AG04449 (cell line): Measurements from ENCODE around the gene GZMA.
"Not testable (repeated sequence)": the region's sequence is repeated elsewhere in the genome, so short reads cannot be mapped to it uniquely, and the experiment has no call there.

Experiments
- CTCF ChIA-PET: fragments of 350-600 bp; formaldehyde crosslinking; extraction: SDS; loops from one replicate; lab custom pipeline; 2021; ENCODE audit warnings: antibody characterized with exemption; lab: Yijun Ruan, JAX
- POLR2A ChIA-PET: fragments of 400-600, 350-600 bp; formaldehyde crosslinking; extraction: SDS; loops from one replicate; lab custom pipeline; 2020; ENCODE audit warnings: antibody characterized with exemption, inconsistent platforms; lab: Yijun Ruan, JAX
- DNase-seq: peaks from one replicate; pipeline ENCODE4 v3.0.0-alpha.2; 2010; ENCODE audit warnings: low read depth, low spot score
- H3K4me3 ChIP-seq: 2 replicates; pipeline ENCODE4 v1.5.1; 2011; ENCODE audit warnings: low read depth, mild to moderate bottlenecking, control low read depth, low read length
- TF ChIP-seq, protein P1 (sequence below): IDR thresholded peaks from one replicate; pipeline ENCODE4 v1.5.1; 2011; ENCODE audit warnings: mild to moderate bottlenecking, moderate library complexity, low read length, control low read depth, inconsistent platforms; ENCODE audit not compliant: insufficient read depth; ENCODE audit errors: missing control alignments

Gene GZMA

DNA sequence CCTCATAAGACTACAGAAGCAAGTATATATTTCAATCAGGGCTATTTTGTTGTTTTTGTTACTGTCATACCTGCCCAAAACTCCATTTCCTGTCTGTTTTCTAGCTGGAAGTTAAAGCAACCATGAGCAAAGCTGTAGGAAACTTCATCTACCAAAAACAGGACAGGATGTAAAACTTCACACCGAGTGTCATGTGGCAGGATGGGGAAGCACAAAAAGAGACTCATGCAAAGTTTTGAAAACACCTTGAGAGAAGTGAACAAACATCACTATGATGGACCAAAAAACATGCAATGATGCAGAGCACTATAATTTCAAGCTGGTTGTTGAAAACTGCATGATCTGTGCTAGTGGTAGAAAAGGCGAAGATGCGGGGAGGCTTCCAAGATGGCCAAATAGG lies 6.3 kb upstream of the GZMA start:
- ChIA-PET POLR2A (no interaction called here), CTCF (interaction anchor here (0.7 kb wide), 1 partner anchor 50 kb away, joined by 3 read pairs; no protein-coding TSS in a partner anchor)
- DNase-seq, result no peak
- no peak overlapping the region for H3K4me3 ChIP-seq
- TF ChIP-seq, protein P1, sequence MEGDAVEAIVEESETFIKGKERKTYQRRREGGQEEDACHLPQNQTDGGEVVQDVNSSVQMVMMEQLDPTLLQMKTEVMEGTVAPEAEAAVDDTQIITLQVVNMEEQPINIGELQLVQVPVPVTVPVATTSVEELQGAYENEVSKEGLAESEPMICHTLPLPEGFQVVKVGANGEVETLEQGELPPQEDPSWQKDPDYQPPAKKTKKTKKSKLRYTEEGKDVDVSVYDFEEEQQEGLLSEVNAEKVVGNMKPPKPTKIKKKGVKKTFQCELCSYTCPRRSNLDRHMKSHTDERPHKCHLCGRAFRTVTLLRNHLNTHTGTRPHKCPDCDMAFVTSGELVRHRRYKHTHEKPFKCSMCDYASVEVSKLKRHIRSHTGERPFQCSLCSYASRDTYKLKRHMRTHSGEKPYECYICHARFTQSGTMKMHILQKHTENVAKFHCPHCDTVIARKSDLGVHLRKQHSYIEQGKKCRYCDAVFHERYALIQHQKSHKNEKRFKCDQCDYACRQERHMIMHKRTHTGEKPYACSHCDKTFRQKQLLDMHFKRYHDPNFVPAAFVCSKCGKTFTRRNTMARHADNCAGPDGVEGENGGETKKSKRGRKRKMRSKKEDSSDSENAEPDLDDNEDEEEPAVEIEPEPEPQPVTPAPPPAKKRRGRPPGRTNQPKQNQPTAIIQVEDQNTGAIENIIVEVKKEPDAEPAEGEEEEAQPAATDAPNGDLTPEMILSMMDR, result no peak

DNA sequence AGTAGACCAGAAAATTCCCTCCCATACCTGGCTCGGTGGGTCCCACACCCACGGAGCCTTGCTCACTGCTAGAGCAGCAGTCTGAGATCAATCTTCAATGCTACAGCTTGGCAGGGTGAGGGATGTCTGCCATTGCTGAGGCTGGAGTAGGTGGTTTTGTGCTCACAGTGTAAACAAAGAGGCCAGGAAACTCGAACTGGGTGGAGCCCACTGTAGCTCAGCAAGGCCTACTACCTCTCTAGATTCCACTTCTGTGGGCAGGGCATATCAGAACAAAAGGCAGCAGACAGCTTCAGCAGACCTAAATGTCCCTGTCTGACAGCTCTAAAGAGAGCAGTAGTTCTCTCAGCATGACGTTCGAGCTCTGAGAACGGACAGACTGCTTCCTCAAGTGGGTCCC lies 5.6 kb upstream of the GZMA start:
- ChIA-PET POLR2A (no interaction called here), CTCF (interaction anchor here (1.1 kb wide), 1 partner anchor 20 kb away, joined by 3 read pairs; no protein-coding TSS in a partner anchor)
- no peak overlapping the region for H3K4me3 ChIP-seq
- TF ChIP-seq, protein P1, result no peak
- DNase-seq, result no peak

DNA sequence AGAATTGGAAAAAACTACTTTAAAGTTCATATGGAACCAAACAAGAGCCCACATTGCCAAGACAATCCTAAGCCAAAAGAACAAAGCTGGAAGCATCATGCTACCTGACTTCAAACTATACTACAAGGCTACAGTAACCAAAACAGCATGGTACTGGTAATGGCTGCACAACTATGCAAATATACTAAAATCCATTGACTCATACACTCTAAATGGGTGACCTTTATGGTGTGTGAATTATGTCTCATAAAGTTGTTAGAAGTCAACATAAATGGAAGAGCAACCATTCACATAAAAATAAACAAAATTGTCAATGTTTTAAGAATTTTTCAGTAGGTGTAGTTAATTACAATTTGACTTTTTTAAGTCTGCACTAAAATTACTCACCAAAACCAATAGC lies 1.3 kb upstream of the GZMA start:
- DNase-seq, CTCF ChIA-PET, POLR2A ChIA-PET, H3K4me3 ChIP-seq: not testable (repeated sequence)

DNA sequence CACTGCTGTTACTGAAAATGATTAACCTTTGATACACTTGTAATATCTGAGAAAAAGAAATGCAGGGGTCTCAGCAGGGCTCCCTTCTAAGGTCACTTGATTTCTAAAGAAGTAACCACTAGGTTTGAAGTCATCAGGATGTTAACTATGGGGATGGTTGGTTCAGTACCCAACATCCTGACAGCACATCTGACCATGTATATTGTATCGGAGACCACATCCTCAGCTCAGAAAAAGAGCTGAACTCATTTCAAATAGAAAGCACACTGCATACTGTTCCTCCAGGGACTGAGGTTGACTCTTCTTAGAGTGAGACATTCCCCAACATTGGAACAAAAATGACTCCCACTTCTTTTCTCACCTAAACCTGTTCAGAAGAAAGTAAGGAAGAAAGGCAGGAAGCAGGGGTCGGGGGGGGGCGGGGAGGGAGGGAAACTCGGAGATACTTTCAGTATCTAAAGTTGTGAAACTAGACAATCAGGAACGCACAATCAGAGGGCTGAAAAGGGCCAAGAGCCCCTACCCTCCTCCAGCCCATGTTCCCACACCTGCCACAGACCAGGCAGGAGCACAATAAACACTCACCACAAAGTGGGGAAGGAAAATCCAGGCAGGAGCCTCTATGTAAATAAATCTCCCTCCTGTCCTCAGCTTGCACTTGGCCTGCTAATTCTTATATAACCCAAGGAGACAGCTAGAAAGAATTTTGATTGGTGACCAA lies 730 bp upstream of the GZMA start:
- ChIA-PET POLR2A (no interaction called here), CTCF (no interaction called here)
- DNase-seq, result no peak
- TF ChIP-seq, protein P1, result no peak
- no peak overlapping the region for H3K4me3 ChIP-seq

DNA sequence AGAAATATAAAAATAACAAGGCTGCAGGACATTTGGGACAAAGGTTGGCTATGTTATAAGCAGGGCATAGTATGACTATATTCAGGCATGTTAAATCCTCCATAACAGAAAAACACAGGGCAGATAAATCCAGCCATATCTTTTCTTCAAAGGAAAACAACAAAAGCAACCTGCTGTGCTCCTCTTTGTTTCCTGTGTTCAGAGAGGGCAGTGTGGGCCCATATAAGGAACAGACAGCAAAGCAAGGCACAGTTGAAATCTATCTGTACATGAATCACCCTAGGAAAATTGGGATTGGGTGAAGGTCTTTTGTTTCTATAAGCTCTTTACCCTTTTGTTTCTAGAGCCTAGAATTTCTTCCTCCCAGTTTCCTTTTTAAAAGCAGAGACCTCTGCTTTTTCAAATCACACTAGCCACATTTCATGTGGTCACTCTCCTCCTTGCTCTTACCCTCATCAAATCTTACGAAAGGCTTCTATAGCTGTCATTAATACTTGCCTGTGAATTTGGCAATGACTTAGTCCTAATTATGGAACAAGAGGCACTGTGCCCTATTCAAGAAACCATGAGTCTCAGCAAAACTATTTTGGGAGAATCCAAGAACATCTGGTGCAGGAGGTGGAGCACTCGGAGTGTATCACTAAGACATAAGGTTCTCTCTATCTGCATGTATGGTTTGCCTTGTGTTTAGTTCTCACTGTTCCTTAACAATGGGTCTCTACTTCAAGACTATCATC lies 1.8 kb downstream of the GZMA start:
- CTCF ChIA-PET, result interaction anchor here (1.3 to 2.2 kb wide), 4 partner anchors 12 to 198 kb away, joined by 3 to 7 read pairs (median 4); no protein-coding TSS in a partner anchor
- POLR2A ChIA-PET, result no interaction called here
- TF ChIP-seq, protein P1, result no peak
- DNase-seq, result no peak
- H3K4me3 ChIP-seq, result no peak overlapping the region

DNA sequence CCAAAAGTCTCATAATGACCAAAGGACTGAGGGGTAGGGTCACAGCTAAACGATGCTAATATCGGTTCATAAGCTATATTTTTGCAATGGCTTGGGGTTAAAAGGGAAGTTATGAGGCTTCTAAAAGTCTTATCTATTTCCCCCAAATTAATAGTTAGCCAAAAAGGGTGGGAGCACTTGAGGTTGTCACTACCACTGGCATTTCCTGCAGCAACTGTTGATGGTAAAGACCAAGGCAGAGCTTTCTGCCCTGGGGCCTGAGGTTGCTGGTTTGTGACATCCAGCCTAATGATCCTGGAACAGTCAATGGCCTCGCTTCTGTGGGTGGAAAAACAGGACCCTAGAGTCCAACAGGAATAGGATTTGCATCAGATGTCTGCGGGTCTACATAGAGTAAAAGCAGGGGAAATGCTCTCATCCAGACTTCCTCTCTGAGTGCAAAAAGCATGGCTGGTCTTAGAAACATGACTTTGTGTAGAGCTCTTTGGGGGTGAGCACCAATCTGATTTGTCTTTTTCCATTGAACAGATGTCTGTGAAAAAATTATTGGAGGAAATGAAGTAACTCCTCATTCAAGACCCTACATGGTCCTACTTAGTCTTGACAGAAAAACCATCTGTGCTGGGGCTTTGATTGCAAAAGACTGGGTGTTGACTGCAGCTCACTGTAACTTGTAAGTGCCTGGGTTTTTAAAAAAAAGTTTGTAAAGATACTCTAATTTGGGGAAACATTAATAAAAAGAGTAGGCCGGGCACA lies 2.7 kb downstream of the GZMA start:
- no peak overlapping the region for H3K4me3 ChIP-seq
- TF ChIP-seq, protein P1, result no peak
- no peak for DNase-seq
- POLR2A ChIA-PET, result no interaction called here
- CTCF ChIA-PET, result interaction anchor here (1.3 to 2.2 kb wide), 3 partner anchors 13 to 161 kb away, joined by 4 to 7 read pairs (median 5); no protein-coding TSS in a partner anchor

DNA sequence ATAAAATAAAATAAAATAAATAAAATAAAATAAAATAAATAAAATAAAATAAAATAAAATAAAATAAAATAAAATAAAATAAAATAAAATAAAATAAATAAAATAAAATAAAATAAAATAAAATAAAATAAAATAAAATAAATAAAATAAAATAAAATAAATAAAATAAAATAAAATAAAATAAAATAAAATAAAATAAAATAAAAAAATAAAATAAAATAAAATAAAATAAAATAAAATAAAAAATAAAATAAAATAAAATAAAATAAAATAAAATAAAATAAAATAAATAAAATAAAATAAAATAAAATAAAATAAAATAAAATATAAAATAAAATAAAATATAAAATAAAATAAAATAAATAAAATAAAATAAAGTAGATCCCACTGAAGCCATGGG lies 3.5 kb downstream of the GZMA start:
- CTCF ChIA-PET, result interaction anchor here (1.0 to 2.2 kb wide), 2 partner anchors 40 to 162 kb away, joined by 3 to 7 read pairs; no protein-coding TSS in a partner anchor
- H3K4me3 ChIP-seq, DNase-seq, POLR2A ChIA-PET: not testable (repeated sequence)
